Ovary (tissue), 3 donors: Measurements from ENCODE around the gene ABCA2.

Source experiments
- EP300 ChIP-seq: sonication (generic); formaldehyde crosslinking; IDR thresholded peaks from one replicate; pipeline ENCODE4 v1.6.1; 2017; ENCODE audit warnings: antibody characterized with exemption
- POLR2A ChIP-seq: fragments of 450-650 bp; IDR thresholded peaks from one replicate; pipeline ENCODE4 v1.6.1; 2017; ENCODE audit warnings: antibody characterized with exemption, mild to moderate bottlenecking, moderate library complexity
- TF ChIP-seq, protein P1 (sequence below), 3 donors: fragments of 450-650 bp in 2 of 3; fragments of 200-600 bp in 1 of 3; IDR thresholded peaks; one replicate each; pipeline versions ENCODE4 v1.5.1 to v1.8.0; 2016 to 2022; ENCODE audit warnings: antibody characterized with exemption in 3 of 3, mild to moderate bottlenecking in 1 of 3
- donor health status: DM: no; HTN: no; CAD: no.

GRCh38 chr9:136965771-136966484 lies 62.1 kb downstream of the ABCA2 start:
- TF ChIP-seq, protein P1, sequence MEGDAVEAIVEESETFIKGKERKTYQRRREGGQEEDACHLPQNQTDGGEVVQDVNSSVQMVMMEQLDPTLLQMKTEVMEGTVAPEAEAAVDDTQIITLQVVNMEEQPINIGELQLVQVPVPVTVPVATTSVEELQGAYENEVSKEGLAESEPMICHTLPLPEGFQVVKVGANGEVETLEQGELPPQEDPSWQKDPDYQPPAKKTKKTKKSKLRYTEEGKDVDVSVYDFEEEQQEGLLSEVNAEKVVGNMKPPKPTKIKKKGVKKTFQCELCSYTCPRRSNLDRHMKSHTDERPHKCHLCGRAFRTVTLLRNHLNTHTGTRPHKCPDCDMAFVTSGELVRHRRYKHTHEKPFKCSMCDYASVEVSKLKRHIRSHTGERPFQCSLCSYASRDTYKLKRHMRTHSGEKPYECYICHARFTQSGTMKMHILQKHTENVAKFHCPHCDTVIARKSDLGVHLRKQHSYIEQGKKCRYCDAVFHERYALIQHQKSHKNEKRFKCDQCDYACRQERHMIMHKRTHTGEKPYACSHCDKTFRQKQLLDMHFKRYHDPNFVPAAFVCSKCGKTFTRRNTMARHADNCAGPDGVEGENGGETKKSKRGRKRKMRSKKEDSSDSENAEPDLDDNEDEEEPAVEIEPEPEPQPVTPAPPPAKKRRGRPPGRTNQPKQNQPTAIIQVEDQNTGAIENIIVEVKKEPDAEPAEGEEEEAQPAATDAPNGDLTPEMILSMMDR (IDR thresholded peaks at IDR 0.05), result no peak
- TF ChIP-seq POLR2A (no peak), EP300 (no peak)
